Gastroesophageal sphincter (tissue), 4 donors: ENCODE measurements around the gene PCDH15. TPM values are rescaled to one million over a fixed set of nuclear protein-coding genes. Genes with fewer than 3 reads are reported as not detected.

ENCODE experiments used
- ATAC-seq: fragments of 150-250 bp; one replicate; pipeline ENCODE4 v1.9.1; 2016; ENCODE audit warnings: mild to moderate bottlenecking, moderate library complexity
- H3K27ac ChIP-seq, 4 donors: fragments of 200-600 bp; sonication (generic) in 3 of 4; 1 replicate in 3 of 4; 2 replicates in 1 of 4; pipeline ENCODE4 v1.5.1; 2016 to 2019
- H3K27me3 ChIP-seq: fragments of 200-600 bp; sonication (generic); one replicate; pipeline ENCODE4 v1.5.1; 2019
- H3K36me3 ChIP-seq, 2 donors: fragments of 200-600 bp; sonication (generic); one replicate each; pipeline ENCODE4 v1.5.1; 2019; ENCODE audit warnings: control low read depth in 1 of 2
- H3K4me1 ChIP-seq, 3 donors: fragments of 200-600 bp; sonication (generic); 1 replicate in 2 of 3; 2 replicates in 1 of 3; pipeline ENCODE4 v1.5.1; 2016 to 2019; ENCODE audit warnings: control low read depth in 2 of 3
- H3K4me3 ChIP-seq, 2 donors: fragments of 200-600 bp; sonication (generic); one replicate each; pipeline ENCODE4 v1.5.1; 2019; ENCODE audit warnings: mild to moderate bottlenecking in 1 of 2, moderate library complexity in 1 of 2
- H3K9me3 ChIP-seq, 3 donors: fragments of 200-600 bp; sonication (generic); one replicate each; pipeline ENCODE4 v1.5.1; 2017 to 2019; ENCODE audit warnings: control low read depth in 2 of 3
- CTCF ChIP-seq, 4 experiments: fragments of 200-600 bp in 2 of 4; fragments of 450-650 bp in 2 of 4; sonication (generic) in 1 of 4; IDR thresholded peaks; one replicate each; pipeline ENCODE4 v1.5.1; 2017 to 2019; ENCODE audit warnings: antibody characterized with exemption in 4 of 4, mild to moderate bottlenecking in 2 of 4, moderate library complexity in 2 of 4
- EP300 ChIP-seq: sonication (generic); formaldehyde crosslinking; IDR thresholded peaks from one replicate; pipeline ENCODE4 v1.6.1; 2017; ENCODE audit warnings: antibody characterized with exemption, mild to moderate bottlenecking
- POLR2A ChIP-seq, 2 donors: fragments of 450-650 bp; IDR thresholded peaks; one replicate each; pipeline ENCODE4 v1.6.1; 2017; ENCODE audit warnings: antibody characterized with exemption in 2 of 2, mild to moderate bottlenecking in 2 of 2, moderate library complexity in 1 of 2
- POLR2AphosphoS5 ChIP-seq: sonication (generic); formaldehyde crosslinking; IDR thresholded peaks from one replicate; pipeline ENCODE4 v1.6.1; 2017; ENCODE audit warnings: antibody characterized with exemption
- WGBS, 2 donors: methylation state at CpG; one replicate each; pipeline ENCODE4 v1.1.5; 2018; ENCODE audit warnings: low coverage in 1 of 2; 5-methylcytosine and 5-hydroxymethylcytosine counted together
- total RNA-seq, 4 donors: library from RNA; depleted of rRNA; stranded (reverse); fragments of >200 nt; gene quantifications; one replicate each; pipeline ENCODE4 v1.1.0, GENCODE V29; 2016

Gene PCDH15
- total RNA-seq, 4 donors from 2014 or later = 0.10 to 0.50 (median 0.27) TPM; not detected in 1

GRCh38 chr10:53909791-53910190, 891.2 kb downstream of the PCDH15 start:
- no peaks in the 10 kb centered on the region for H3K9me3 ChIP-seq
- TF ChIP-seq POLR2AphosphoS5 (no peak), CTCF (IDR thresholded peaks at IDR 0.05) (no peak), EP300 (no peak), POLR2A (IDR thresholded peaks at IDR 0.05) (no peak)
- H3K4me3 ChIP-seq = no peak overlapping the region
- no peaks in the 10 kb centered on the region for H3K36me3 ChIP-seq
- peaks cover 4% of the 10 kb centered on the region for H3K27me3 ChIP-seq
- no peak overlapping the region for H3K27ac ChIP-seq
- H3K4me1 ChIP-seq = no peaks in the 10 kb centered on the region
- ATAC-seq = no peak
- 63% methylated on average over 2 of the region's 5 CpGs; no CpG with 5 or more reads in 1 of the 2 donors for WGBS, 2 donors

- Histone ChIP-seq H3K4me1 (no peaks in the 10 kb centered on the region), H3K27ac (no peak overlapping the region), H3K9me3 (no peaks in the 10 kb centered on the region), H3K36me3 (no peaks in the 10 kb centered on the region), H3K27me3 (peaks cover 3% of the 10 kb centered on the region), H3K4me3 (no peak overlapping the region)
- WGBS, 2 donors = 92% methylated on average over 2 to 7 of the region's 7 CpGs
- TF ChIP-seq CTCF (IDR thresholded peaks at IDR 0.05) = no peak
- no peak for TF ChIP-seq POLR2AphosphoS5
- TF ChIP-seq POLR2A (IDR thresholded peaks at IDR 0.05) = no peak
- TF ChIP-seq EP300 = no peak
- ATAC-seq = no peak
These were observed 896.4 kb downstream of the PCDH15 start for GRCh38 chr10:53904506-53905241.

GRCh38 chr10:53903756-53904155, 897.3 kb downstream of the PCDH15 start:
- H3K27ac ChIP-seq = no peak overlapping the region
- no peaks in the 10 kb centered on the region for H3K36me3 ChIP-seq
- no peaks in the 10 kb centered on the region for H3K27me3 ChIP-seq
- no peaks in the 10 kb centered on the region for H3K9me3 ChIP-seq
- WGBS, 2 donors = 73 to 76% methylated on average over 1 of the region's 1 CpG
- TF ChIP-seq CTCF (IDR thresholded peaks at IDR 0.05) (no peak), POLR2A (IDR thresholded peaks at IDR 0.05) (no peak), POLR2AphosphoS5 (no peak), EP300 (no peak)
- no peak for ATAC-seq
- no peaks in the 10 kb centered on the region for H3K4me1 ChIP-seq
- H3K4me3 ChIP-seq = no peak overlapping the region

GRCh38 chr10:53899463-53900160, 901.4 kb downstream of the PCDH15 start:
- Histone ChIP-seq H3K4me3 (no peak overlapping the region), H3K9me3 (no peaks in the 10 kb centered on the region), H3K4me1 (no peaks in the 10 kb centered on the region), H3K27me3 (no peaks in the 10 kb centered on the region), H3K27ac (no peak overlapping the region), H3K36me3 (no peaks in the 10 kb centered on the region)
- ATAC-seq = no peak
- WGBS, 2 donors = 27 to 63% methylated on average over 4 to 5 of the region's 5 CpGs
- no peak for TF ChIP-seq POLR2AphosphoS5

- ATAC-seq = no peak
- Histone ChIP-seq H3K27ac (no peak overlapping the region), H3K4me3 (no peak overlapping the region), H3K4me1 (no peaks in the 10 kb centered on the region), H3K27me3 (no peaks in the 10 kb centered on the region), H3K9me3 (no peaks in the 10 kb centered on the region), H3K36me3 (no peaks in the 10 kb centered on the region)
- 0 to 44% methylated on average over 1 of the region's 1 CpG for WGBS, 2 donors
- TF ChIP-seq CTCF (IDR thresholded peaks at IDR 0.05) (no peak), EP300 (no peak), POLR2A (IDR thresholded peaks at IDR 0.05) (no peak), POLR2AphosphoS5 (no peak)
These were observed 902.5 kb downstream of the PCDH15 start for GRCh38 chr10:53898532-53898931.
